Kidney glomerular epithelial cell (primary cell): ENCODE results near the gene TNIP3.
"Not testable (repeated sequence)": the region's sequence is repeated elsewhere in the genome, so short reads cannot be mapped to it uniquely, and the experiment has no call there.

Experiments used
- DNase-seq: peaks from one replicate; lab custom pipeline; 2025; lab: John Stamatoyannopoulos, UW

TNIP3 gene

DNA sequence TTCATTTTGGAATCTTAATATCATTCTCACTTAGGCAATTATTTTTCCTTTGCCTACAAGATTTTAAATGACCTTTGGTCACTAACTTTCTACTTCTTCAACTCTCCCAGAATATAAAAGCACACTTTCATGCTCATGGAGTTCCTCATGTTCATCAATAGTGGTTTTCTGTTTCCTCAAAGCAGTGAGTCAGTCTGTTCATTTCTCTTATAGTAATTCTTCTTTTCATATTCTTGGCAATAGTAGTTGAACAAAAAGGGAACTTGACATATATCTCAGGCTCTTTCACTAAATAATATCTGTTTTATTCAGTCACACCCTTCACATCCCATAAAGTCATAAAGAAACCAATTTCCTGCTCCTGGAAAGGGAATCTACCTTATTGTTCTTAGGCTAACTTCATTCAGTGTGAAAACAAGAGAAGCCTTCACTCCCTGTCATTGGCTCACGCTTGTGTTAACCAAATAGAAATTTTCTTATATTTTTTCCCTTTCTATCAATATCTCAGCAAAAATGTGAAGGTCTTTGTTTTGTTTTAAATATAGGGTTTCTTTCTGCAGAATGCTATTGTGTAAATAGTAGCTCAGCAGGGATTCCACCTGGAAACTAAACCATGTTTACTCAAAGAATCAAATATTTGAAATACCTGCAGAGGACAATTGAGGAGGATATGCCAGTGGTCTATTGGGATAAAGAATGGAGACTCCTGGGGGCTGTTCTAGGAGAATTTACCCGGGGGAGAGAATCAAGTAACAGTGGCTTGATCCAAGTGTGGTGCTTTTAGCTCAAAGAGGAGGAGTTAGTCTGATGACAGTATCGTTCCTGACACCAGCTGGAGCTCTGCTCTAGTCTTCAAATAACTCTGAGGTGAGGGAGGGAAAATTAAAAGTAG is 13.4 kb upstream of the TNIP3 start:
- DNase-seq = no peak

DNA sequence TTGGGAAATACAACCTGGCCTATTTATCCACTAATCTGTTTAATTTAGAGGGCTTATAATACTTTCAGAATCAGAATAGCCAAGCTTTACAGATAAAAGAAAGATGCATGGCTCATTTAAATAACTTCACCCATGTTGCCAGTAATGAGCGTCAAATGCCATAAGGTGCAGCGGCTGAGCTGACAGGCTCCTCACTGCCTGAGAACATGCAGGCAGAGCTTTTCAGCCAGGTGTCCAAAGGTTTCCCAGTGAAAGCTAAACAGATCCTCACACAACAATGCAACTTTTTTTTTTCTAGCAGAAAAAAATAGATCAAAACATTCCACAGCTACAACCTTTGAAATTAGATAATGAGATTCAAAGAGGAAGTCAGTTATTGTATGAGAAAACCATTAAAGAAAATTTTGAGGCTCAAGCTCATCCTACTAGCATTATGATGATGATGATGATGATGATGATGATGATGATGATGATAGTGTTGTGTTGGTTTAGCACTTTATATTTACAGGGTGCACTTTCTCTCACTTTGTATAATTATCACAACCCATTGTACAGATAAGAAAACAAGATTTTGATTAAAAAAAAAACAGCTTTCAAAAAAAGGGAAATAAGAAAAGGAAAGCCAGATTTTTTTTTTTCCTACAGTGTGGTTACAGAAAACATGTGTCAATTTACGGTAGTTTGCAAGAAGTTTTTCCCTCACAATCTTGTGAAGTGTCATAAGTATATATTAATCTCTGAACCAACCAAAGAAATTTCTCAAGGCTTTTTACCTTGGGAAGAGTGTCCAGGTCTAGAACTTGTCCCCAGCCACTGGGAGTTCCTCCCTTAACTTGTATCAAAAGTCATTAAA is 12.2 kb upstream of the TNIP3 start:
- no peak for DNase-seq

DNA sequence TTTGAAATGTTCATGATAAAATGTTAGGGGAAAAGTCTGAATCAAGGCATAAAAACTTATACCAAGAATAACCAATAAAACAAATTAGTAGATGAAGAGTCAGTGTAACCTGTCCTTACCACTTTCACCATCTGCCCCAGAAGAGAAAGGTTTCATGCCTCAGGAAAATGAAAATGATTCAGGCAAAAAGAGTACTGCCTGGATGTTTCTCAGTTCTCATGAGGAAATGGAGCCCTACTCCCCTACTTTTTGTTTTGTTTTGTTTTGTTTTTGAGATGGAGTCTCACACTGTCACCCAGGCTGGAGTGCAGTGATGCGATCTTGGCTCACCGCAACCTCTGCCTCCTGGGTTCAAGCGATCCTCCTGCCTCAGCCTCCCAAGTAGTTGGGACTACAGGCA is 7.4 kb upstream of the TNIP3 start:
- DNase-seq = not testable (repeated sequence)

DNA sequence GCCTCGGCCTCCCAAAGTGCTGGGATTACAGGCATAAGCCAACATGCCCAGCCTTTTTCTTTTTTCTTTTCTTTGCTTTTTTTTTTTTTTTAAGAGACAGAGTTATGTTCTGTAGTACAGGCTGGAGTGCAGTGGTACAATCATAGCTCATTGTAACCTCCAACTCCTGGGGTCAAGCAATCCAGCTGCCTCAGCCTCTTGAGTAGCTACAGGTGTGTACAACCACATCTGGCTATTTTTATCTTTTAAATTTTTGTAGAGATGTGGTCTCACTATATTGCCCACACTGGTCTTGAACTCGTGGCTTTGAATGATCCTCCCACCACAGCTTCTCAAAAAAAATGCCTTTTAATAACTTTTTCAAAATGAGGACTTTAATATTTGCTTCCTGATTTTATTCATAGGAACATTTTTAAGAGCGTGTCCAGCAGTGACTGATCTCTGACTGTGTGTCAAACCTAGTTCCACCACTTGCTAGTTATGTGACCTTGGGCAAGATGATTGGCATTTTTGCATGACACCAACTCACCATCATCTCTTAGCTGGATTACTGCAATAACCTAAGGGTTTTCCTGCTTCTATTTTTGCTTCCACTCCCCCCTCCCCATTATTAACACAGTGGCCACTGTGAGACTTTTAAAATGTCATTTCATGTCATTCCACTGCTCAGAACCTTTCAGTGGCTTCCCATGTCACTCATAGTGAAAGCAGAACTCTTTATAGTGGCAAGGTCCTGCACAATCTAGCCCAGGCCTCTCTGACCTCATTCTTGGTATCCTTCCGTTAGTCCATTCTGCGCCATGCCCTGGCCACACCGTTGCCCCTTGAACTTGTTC is 4.5 kb upstream of the TNIP3 start:
- no peak for DNase-seq

DNA sequence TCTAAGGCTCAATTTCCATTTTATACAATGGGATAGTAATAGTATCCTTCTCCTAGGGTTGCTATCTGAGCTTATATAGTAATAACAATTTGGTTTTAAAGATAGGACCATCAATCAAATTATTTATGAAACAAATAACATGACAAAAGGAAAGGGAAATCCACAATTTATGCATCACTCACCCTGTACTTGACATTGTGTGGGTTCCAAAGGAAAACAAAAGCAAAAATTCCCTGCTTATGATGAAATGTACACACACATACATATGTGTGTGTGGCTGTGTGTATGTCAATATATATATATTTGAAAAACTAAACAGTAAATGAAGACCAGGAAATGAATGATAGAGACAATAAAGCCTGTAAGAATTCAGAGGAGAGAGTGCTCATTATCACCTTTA is 2.9 kb upstream of the TNIP3 start:
- DNase-seq = no peak

DNA sequence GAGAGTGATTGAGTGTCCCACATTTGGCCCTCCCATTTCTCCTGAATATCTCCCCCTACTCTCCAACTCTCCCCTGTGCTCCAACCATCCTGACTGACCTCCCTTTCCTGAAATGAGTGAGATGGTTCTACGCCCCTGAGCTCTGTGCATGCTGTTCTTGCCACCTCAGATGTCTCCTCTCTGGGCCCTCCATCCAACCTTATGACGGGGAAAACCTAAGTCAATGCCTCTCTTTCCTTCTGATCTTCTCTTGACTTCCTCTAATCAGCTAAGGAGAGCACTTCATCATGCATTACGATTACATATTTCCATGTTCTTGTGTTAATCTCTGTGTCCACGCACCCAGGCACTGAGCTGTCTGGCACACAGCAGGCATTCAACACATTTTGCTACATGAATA is 1.1 kb upstream of the TNIP3 start:
- no peak for DNase-seq

DNA sequence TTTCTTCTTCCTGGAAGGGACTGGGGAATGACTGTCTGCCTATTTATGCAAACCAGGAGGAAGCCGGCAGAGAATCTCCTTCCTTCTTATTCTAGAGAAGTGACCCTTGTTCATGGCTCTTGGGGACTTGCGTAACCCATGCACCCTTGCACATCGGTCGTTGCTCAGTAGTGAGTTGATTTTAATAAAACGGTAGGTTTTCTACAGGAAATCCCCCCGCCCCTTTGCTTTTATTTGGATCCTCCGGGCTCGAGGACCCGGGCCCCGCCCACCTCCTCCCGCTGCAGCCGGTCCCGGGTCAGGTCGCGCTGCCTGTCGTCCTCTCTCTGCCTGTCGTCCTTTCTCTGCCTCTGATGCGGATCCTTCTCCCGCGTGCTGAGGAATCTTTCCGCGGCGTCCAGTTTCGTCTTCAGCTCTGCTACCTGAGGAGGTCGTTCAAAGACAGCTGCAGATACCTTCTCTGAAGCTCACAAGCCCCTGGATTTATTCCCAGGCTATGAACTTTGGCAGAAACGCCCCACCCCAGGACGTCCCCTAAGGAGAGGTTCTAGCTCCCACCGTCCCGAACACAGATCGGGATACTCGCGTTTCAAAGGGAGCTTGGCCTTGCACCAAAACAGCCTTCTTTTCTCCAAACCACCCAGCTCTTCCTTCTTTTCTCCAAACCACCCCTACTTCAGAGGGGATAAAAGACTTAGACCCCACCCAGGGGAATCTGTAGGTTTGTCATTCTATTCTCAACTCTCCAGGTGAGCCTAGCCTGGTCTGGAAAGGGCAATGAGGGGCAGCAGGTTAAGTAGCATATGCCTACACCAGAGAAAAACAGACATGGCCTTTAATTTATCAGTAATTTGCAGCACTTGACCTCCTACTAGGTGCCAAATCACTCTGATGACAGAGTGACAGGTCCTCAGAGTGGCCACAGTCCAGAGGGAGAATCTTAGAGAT is 7.0 kb downstream of the TNIP3 start:
- no peak for DNase-seq

DNA sequence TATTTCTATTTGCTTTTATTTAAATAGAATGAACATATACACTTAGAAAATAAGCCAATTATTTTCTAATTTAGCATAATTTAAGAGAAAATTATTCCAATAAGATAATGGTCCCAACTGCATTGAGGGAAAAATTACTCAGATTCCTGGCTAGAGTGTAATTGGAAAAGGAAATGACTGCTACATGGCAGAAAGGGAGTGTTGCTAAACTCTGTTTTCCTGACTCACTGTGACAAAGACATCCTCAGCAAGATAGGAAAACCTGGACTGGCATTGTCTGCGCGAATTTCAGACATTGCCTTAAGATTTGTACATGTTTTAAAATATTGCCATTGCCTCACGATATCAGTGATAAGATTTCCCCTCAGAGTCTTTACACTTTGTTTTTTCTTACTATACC is 8.2 kb downstream of the TNIP3 start:
- peak; percentile 39 for DNase-seq

DNA sequence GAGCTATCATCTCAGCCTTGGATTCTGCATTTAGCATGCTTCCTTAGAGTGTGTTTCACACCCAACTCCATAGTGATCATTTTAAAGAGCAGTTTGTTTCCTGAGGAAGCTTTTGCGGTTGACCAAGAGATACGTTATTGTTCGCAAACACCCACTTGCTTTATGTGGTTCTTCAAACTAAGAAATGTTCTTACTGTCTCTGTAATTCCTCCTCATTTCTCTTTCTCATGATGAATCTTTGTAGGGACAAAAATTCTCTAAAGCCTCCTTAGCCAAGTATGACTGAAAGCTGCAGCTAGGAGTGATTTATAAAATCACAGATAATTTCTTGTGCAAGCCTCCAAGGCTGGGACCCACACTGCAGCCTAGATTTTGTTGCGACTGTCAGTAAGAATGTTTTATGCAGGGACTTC is 10.0 kb downstream of the TNIP3 start:
- no peak for DNase-seq

DNA sequence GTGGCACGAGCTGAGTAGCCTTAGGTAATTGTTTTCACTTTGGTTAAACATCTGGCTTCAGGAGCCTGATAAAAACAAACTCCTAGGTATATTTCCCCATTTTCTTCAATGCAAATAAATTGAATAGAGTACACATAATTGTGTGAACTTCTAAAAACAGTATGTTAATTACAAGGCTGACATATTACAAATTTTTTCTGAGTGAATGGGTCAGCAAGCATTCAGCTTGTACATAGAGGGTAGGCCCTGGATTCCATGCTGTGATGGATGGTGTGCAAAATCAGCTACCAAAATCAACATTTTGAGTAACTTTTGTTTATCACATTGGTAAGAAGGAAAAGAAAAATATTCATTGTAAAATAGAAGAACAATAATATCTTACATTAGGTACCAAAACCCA is 12.2 kb downstream of the TNIP3 start:
- DNase-seq = no peak

DNA sequence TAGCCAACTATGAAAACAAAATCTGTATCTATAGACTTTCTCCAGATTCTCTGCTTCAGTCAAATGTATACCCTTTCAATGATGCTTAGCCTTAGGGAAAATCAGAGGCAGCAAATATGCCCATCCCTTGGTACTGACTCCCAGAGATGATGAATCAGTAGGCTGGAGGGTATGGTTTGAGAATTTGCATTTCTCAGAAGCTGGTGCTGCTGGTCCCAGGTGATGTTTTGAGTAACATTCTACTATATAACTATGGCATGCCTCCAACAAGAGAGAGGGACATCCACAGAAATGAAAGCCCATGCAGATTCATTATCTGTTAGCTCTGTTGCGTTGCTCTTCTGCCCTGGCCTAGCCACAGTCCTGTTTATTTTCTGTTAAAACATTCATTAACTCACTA is 13.6 kb downstream of the TNIP3 start:
- no peak for DNase-seq

DNA sequence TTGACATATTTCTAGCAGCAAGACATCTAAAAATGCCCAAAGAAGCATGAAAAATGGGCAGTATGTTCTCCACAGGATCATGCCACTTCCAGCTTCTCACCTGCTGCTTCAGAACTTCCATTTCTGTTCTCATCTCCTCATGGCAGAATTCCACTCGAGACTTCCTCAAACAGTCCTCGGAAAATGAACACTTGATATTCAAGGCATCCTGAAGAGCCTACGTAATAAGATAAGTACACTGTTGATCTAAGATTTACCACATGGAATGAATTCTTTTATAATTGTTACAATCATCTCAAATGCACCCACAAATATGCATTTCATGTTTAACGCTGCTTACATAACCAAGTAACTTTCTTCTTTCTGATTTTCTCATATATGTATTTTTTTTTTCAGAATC is 14.1 kb downstream of the TNIP3 start:
- no peak for DNase-seq

DNA sequence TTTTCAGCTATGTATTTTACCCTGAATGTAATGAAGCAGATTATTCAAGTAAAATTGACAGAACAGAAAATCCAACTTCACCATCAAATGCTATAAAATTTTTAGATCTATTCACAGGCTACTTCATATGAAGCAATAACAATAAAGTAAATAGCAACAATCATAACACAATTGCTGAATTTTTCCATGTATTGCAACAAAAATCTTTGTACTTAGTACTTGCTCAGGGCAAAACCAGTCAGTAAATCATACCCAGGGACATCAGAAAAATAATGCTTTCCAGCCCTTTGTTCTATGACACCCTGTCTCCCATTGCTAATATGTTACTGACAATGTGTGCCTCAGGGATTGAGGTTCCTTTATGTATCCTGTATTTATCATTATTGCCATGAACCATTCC is 15.5 kb downstream of the TNIP3 start:
- DNase-seq = no peak

DNA sequence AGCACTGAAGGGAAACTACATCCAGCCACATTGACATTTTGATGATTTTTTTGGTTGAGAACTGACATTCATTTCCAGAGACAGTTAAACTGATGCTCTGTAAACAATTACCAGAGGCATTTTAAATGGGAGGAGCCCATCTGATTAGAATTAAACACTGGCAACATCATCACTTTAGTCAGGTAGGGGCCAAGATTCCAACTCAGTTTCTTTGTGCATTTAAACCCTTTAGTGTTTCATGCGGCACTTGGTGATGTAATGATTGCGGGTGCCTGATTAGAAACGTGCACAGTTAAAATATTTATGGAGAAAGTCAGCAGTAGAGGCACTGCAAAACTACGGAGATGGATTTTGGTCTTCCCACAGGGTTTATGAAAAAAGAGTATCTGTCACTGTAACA is 16.1 kb downstream of the TNIP3 start:
- DNase-seq = no peak

DNA sequence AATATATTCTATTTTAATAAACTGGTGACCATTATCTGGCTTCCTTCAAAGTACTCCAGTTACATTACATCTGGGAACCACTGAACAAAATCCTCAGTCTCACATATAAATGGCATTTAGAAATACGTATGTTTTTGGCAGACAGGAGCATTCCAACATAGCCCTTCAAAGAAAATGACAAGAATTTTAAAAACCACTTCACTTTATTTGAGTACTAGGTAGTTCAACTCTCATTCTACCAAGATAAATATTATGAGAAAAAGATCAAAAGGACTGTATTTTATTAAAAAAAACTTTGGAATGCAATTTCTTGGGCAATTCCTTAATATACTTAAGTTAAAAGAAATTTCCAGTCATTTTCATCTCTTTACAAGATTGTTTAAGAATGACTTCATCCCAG is 17.6 kb downstream of the TNIP3 start:
- DNase-seq = no peak

DNA sequence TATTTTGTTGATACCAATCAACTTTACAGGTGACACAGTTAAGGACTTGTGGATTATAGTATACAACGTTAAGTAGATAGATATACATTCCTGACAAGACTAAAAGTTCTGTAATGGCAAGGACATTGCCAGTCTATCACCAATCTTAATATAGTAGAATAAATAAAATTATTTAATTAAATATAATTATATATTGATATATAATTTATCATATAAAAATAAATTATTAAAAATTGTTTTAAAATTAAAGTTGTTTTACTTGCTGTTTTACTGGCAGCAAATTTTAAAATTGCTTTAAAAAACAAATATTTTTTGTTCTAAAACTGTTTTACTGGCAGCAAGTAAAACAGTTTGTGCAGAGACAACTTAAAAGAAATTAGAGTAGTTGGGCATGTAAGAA is 18.7 kb downstream of the TNIP3 start:
- DNase-seq = no peak

DNA sequence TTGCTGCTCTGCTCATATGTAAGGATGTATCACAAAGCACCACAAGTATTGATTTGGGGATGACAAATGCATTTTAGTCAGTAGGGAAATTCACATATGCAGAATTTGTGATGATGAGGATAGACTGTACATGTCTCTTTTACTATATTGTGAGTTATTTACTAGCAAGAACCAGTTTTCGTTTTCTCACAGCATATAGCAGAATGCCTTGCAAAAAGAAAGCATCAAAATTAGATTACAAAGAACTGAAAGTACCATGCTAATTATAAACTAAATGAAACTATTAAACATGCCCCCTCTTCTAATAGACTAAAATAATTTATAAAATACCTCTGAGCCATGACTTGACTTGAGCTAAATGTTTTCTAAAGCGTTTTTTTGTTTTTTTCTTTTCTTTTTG is 20.1 kb downstream of the TNIP3 start:
- no peak for DNase-seq

DNA sequence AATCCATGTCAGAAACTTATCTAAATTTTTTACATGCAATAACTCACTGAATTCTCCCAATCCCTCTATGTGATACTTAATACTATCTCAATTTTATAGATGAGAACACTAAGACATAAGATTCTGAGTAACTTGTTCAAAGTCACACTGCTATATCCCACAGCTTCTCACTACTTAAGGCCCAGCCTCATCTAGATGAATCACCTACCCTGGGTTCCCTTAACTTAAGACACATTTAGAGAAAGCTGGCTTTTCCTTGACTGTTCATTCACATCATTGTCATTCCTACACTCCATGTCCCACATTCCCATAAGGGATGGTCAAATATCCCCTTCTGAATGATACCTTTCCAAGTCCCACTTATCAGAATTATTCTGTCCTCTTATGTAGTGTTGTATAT is 21.0 kb downstream of the TNIP3 start:
- no peak for DNase-seq

DNA sequence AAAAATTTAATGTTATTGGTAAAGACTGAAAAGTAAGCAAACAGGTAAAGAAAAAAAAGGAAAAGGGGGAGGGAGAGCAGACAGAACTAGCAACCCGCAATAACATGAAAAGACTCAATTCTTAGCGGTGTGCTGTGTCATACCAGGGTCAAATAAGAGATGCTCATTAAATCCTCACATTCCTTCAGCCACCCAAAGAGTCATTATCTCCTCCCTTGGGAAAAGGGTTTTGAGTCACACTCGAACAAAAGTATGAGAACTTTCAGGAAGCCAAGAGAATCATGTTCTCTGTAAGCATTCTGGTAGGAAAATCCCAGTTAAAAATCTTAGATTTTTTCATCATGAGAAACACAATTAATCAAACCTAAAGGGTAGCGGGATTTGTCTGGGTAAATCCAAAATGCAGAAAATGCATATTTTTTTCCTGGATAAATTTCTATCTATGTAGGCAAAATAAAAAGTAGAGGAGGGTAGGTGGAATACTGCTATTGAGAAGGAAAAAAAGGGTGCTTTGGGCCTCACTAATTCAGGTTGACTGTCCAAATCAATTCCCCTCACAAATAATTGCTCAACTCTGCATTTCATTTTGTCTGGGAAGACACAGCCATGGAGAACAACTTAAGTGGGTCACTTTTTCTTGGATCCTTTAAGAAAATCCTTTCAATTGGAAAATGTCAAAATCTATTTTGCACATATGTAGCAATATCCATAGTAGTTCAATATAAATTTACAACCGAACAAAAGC is 23.2 kb downstream of the TNIP3 start:
- no peak for DNase-seq

DNA sequence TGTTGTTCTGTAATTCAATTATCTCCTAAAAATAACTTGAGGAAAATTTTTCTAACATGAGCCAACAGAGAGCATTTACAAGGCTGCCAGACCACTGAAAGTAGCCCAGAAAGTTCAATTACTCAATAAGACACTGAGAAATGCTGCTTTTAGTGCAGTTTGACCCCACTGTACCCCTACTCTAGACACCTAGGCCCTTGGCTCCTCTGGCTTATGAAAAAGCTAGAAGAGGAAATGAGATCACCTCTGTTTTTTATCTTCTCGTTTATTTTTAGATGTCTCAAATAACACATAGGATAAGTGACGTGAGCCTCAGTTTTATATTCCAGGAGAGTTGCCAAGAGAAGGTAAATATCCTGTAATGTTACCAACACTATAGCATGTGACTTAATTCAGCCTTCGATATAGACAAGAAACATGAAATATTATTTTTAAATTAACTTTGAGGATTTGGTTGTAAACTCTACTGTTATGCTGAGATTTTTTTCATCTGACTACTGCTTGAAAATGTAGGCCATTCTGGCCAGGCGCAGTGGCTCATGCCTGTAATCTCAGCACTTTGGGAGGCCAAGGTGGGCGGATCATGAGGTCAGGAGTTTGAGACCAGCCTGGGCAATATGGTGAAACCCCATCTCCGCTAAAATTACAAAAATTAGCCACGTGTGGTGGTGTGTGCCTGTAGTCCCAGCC is 24.4 kb downstream of the TNIP3 start:
- DNase-seq = no peak
